ENCODE data around the gene KRTAP5-10. TPM values are rescaled to one million over a fixed set of nuclear protein-coding genes. Genes with fewer than 3 reads are reported as not detected.
"Not testable (repeated sequence)": the region's sequence is repeated elsewhere in the genome, so short reads cannot be mapped to it uniquely, and the experiment has no call there.

The KRTAP5-10 gene
- polyA plus RNA-seq, 1 of the 3 experiments (the other 2 are of a cell fraction): not detected

DNA sequence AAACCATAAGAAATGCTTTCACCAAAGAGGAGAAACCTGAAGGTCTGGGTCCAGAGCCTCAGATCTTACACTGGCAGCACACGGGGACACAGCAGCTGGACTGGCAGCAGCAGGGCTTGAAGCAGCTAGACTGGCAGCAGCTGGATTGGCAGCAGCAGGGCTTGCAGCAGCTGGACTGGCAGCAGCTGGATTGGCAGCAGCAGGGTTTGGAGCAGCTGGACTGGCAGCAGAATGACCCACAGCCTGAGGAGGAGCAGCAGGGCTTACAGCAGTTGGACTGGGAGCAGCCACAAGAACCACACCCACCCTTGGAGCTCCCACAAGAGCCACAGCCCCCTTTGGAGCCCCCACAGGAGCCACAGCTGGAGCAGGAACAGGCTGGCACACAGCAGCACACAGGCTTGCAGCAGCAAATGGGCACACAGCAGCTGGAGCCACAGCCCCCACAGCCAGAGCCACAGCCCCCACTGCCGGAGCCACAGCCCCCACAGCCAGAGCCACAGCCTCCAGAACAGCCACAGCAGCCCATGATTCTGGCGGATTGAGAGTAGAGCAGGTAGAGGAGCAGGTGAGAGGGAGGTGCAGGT lies 17.0 kb downstream of the KRTAP5-10 start, which contains the start of gene KRTAP5-11:
Gene KRTAP5-11, minus strand, starts transcription at position 567 of the 587 bp plus-strand sequence. Its CDS starts 38 bp downstream, at position 529.
- H3K27me3 ChIP-seq (ENCODE audit: insufficient read depth): no peaks in the 10 kb centered on the region
- 33% methylated on average over 2 of the region's 3 CpGs for WGBS (ENCODE audit: low lambda C conversion rate)
- CTCF ChIA-PET: interaction anchor here (1.5 kb wide), 1 partner anchor 9 kb away, joined by 7 read pairs; no protein-coding TSS in a partner anchor

DNA sequence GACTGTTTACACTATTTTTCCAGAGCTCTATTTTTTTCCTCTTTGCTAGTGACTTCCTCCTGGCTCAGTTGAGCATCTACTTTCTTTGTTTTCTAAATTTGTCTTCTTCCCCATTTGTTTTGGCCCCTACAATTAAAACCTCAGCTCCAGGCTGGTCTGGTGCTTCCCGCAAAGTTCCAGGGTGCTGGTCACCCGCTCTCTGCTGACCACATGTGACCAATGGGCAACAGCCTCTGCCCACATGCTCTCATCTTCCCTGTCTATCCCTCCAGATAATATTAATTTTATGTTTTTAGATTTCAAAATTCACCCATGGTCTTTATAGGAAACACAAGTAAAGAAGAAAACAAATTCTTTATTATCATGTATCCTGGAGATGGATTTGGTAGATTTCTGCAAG lies 17.6 kb downstream of the KRTAP5-10 start:
- H3F3A ChIP-seq (replicated peaks; ENCODE audit: insufficient read depth); H3K27me3 ChIP-seq (ENCODE audit: insufficient read depth); H3K4me3 ChIP-seq (ENCODE audit: low read depth in 2 of 2, low read length in 1 of 2); POLR2A ChIA-PET; H3K9me3 ChIP-seq; H3K9ac ChIP-seq; H3K4me2 ChIP-seq; DNase-seq; H3K79me2 ChIP-seq (ENCODE audit: insufficient read depth); H2AFZ ChIP-seq (ENCODE audit: low read depth); H4K20me1 ChIP-seq (ENCODE audit: insufficient read depth); H3K4me1 ChIP-seq (ENCODE audit: control insufficient read depth in 1 of 2, insufficient read depth in 2 of 2, low read depth in 1 of 2, low read length in 1 of 2); H3K9me2 ChIP-seq; H3K36me3 ChIP-seq (replicated peaks in 1 of 2; ENCODE audit: control insufficient read depth in 1 of 2, insufficient read depth in 2 of 2, low read length in 1 of 2); H3K27ac ChIP-seq (ENCODE audit: low read depth in 2 of 2, low read length in 1 of 2): not testable (repeated sequence)
- 63% methylated on average over 2 of the region's 2 CpGs for WGBS (ENCODE audit: low lambda C conversion rate)
- CTCF ChIA-PET: interaction anchor here (1.5 kb wide), 1 partner anchor 10 kb away, joined by 7 read pairs; no protein-coding TSS in a partner anchor

More for the DNA sequence above, 17.0 kb downstream of the KRTAP5-10 start, which contains the start of gene KRTAP5-11:
- no peak within 1 kb of the TSS for H3K27ac ChIP-seq (ENCODE audit: low read depth in 2 of 2, low read length in 1 of 2)
- H3F3A ChIP-seq (replicated peaks; ENCODE audit: insufficient read depth): no peaks in the 10 kb centered on the region
- no peaks in the 10 kb centered on the region for H3K79me2 ChIP-seq (ENCODE audit: insufficient read depth)
- TF ChIP-seq USF1 (IDR thresholded peaks at IDR 0.05; ENCODE audit: borderline replicate concordance, low read depth) (no peak), MAX (IDR thresholded peaks at IDR 0.05; ENCODE audit: low read depth) (no peak), TEAD4 (IDR thresholded peaks at IDR 0.05; ENCODE audit: borderline replicate concordance, insufficient read depth) (no peak)
- POLR2A ChIA-PET: no interaction called here
- H3K9me3 ChIP-seq: no peaks in the 10 kb centered on the region
- H3K4me3 ChIP-seq (ENCODE audit: low read depth in 2 of 2, low read length in 1 of 2): no peak within 1 kb of the TSS
- H3K9me2 ChIP-seq: no peaks in the 10 kb centered on the region
- H3K4me2 ChIP-seq: no peak within 1 kb of the TSS
- H2AFZ ChIP-seq (ENCODE audit: low read depth): no peak within 1 kb of the TSS
- H3K9ac ChIP-seq: no peak within 1 kb of the TSS
- H3K4me1 ChIP-seq (ENCODE audit: control insufficient read depth in 1 of 2, insufficient read depth in 2 of 2, low read depth in 1 of 2, low read length in 1 of 2): peaks cover 0 to 5% of the 10 kb centered on the region in 2 experiments; a peak in 1 of 4 replicates
- no peak for DNase-seq
- H4K20me1 ChIP-seq (ENCODE audit: insufficient read depth): no peaks in the 10 kb centered on the region
- H3K36me3 ChIP-seq (replicated peaks in 1 of 2; ENCODE audit: control insufficient read depth in 1 of 2, insufficient read depth in 2 of 2, low read length in 1 of 2): no peaks in the 10 kb centered on the region

GRCh38 chr11:71585673-71586072 lies 20.3 kb downstream of the KRTAP5-10 start:
- H3K9me2 ChIP-seq; H3K4me2 ChIP-seq; H3K27ac ChIP-seq (ENCODE audit: low read depth in 2 of 2, low read length in 1 of 2); H3K27me3 ChIP-seq (ENCODE audit: insufficient read depth); H3K4me1 ChIP-seq (ENCODE audit: control insufficient read depth in 1 of 2, insufficient read depth in 2 of 2, low read depth in 1 of 2, low read length in 1 of 2); CTCF ChIA-PET; H3K9me3 ChIP-seq; H4K20me1 ChIP-seq (ENCODE audit: insufficient read depth); H3K9ac ChIP-seq; H3K79me2 ChIP-seq (ENCODE audit: insufficient read depth); H3F3A ChIP-seq (replicated peaks; ENCODE audit: insufficient read depth); H3K36me3 ChIP-seq (replicated peaks in 1 of 2; ENCODE audit: control insufficient read depth in 1 of 2, insufficient read depth in 2 of 2, low read length in 1 of 2); POLR2A ChIA-PET; DNase-seq; H3K4me3 ChIP-seq (ENCODE audit: low read depth in 2 of 2, low read length in 1 of 2); H2AFZ ChIP-seq (ENCODE audit: low read depth): not testable (repeated sequence)
- WGBS (ENCODE audit: low lambda C conversion rate): 37% methylated on average over 5 of the region's 5 CpGs

DNA sequence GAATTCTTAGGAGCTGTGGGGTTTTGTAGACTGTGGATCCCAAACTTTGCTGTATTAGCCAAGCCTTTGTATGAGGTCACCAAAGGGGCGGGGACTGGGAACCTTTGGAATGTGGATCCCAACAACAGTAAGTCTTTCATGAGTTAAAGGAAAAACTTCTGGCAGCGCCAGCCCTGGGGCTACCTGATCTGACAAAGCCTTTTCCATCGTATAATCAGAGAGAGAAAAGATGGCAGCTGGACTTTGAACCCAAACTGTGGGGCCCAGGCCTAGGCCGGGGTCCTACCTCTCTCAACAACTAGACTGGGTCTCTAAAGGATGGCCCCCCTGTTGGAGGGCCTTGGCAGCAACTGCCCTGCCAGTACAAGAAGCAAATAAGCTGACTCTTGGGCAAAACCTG lies 23.0 kb downstream of the KRTAP5-10 start:
- H2AFZ ChIP-seq (ENCODE audit: low read depth); H4K20me1 ChIP-seq (ENCODE audit: insufficient read depth); H3K9me2 ChIP-seq; POLR2A ChIA-PET; H3K79me2 ChIP-seq (ENCODE audit: insufficient read depth); H3K4me1 ChIP-seq (ENCODE audit: control insufficient read depth in 1 of 2, insufficient read depth in 2 of 2, low read depth in 1 of 2, low read length in 1 of 2); DNase-seq; H3K9ac ChIP-seq; H3K36me3 ChIP-seq (replicated peaks in 1 of 2; ENCODE audit: control insufficient read depth in 1 of 2, insufficient read depth in 2 of 2, low read length in 1 of 2); H3F3A ChIP-seq (replicated peaks; ENCODE audit: insufficient read depth); H3K27me3 ChIP-seq (ENCODE audit: insufficient read depth); H3K27ac ChIP-seq (ENCODE audit: low read depth in 2 of 2, low read length in 1 of 2); H3K4me2 ChIP-seq; H3K9me3 ChIP-seq; H3K4me3 ChIP-seq (ENCODE audit: low read depth in 2 of 2, low read length in 1 of 2): not testable (repeated sequence)
- WGBS (ENCODE audit: low lambda C conversion rate): 27% methylated on average over 4 of the region's 4 CpGs
- CTCF ChIA-PET: interaction anchor here (2.2 kb wide), 1 partner anchor 8 kb away, joined by 13 read pairs; no protein-coding TSS in a partner anchor

GRCh38 chr11:71588822-71589545 lies 23.6 kb downstream of the KRTAP5-10 start:
- DNase-seq; H3K27me3 ChIP-seq (ENCODE audit: insufficient read depth); H4K20me1 ChIP-seq (ENCODE audit: insufficient read depth); H2AFZ ChIP-seq (ENCODE audit: low read depth); H3K4me1 ChIP-seq (ENCODE audit: control insufficient read depth in 1 of 2, insufficient read depth in 2 of 2, low read depth in 1 of 2, low read length in 1 of 2); POLR2A ChIA-PET; H3K36me3 ChIP-seq (replicated peaks in 1 of 2; ENCODE audit: control insufficient read depth in 1 of 2, insufficient read depth in 2 of 2, low read length in 1 of 2); H3K79me2 ChIP-seq (ENCODE audit: insufficient read depth); H3K4me3 ChIP-seq (ENCODE audit: low read depth in 2 of 2, low read length in 1 of 2); H3K9me3 ChIP-seq; H3K4me2 ChIP-seq; H3F3A ChIP-seq (replicated peaks; ENCODE audit: insufficient read depth); H3K9me2 ChIP-seq; H3K27ac ChIP-seq (ENCODE audit: low read depth in 2 of 2, low read length in 1 of 2); H3K9ac ChIP-seq: not testable (repeated sequence)
- CTCF ChIA-PET: interaction anchor here (2.2 kb wide), 1 partner anchor 9 kb away, joined by 13 read pairs; no protein-coding TSS in a partner anchor
- WGBS (ENCODE audit: low lambda C conversion rate): 55% methylated on average over 10 of the region's 11 CpGs

All from SK-N-SH (cell line).